HG02571 (cell line): ENCODE results near the gene ST6GALNAC4.
"Not testable (repeated sequence)": the region's sequence is repeated elsewhere in the genome, so short reads cannot be mapped to it uniquely, and the experiment has no call there.

Source experiments
- ATAC-seq: cut with Tn5 transposase; IDR thresholded peaks from one replicate; pipeline ENCODE4 v1.9.1; 2021; ENCODE audit warnings: mild to moderate bottlenecking, moderate library complexity; ENCODE audit not compliant: unreplicated experiment

ST6GALNAC4 gene

DNA sequence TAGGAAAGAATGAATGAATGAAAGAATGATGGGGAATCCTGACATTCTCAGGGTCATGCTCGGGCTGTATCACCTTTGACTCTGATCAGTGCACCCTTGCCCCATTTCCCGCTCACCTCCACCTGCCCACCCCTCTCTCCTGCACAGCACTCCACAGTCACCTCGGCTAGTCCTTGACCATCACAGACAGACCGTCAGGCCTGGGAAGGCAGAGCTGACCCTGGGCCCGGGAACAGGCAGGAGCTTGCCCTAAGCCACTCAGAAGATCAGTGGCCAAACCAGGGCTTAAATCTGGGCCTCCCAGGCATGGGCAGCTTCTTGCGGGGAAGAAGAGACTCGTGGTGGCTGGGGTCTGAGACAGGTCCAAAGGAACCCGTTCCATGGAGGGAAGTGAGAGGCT, 21.0 kb downstream of the ST6GALNAC4 start:
- ATAC-seq, result no peak

DNA sequence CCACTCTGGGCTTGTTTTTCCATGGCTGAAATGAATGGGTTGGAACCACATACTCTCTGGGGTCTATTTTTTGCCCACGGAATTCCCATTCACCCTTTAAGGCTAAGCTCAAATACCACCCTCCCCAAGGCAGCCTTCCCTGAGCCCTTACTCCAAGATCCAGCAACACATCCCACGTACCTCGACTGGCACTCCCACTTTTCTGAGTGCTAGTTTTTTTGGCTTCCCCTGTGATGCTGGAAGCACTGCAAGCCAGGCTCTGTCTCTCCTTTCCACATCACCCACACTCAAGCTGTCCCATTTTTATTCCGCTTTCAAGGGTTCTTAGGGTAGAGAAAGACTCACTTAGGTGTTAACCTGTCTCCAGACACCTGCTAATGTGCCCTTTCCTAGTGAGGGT, 23.4 kb downstream of the ST6GALNAC4 start:
- ATAC-seq, result no peak

DNA sequence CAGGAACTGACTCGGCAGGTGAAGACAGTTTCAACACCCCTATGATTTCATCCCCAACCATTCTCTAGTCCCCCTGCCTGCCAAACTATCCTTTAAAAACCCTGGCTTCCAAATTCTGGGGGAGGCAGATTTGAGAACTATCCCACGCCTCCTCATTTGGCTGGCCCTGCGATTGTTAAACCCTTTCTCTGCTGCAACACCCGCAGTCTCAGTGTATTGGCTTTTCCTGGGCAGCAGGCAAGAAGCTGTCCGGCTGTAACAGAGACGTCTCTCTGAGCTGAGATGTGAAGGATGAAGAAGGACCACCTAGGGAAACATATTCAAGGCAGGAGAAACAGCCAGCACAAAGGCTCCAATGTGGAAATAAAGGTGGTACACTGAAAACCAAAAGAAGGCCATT, 24.0 kb downstream of the ST6GALNAC4 start:
- no peak for ATAC-seq

DNA sequence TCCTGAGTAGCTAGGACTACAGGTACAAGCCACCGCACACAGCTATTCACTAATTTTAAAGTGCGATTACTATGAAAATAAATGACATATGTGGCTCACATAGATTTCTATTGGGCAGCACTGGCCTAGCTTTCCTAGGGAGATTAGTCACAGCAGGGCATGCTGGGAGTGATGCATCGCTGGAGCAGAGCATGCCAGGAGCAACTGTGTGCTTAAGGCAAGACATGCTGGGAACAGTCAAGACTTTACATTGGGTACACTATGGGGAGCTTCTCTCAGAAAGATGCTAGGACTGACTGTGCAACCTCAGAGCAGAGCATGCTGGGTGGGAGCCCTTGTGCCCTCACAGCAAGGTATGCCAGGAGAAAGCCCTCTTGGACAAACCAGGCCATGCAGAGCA, 26.8 kb downstream of the ST6GALNAC4 start:
- no peak for ATAC-seq

DNA sequence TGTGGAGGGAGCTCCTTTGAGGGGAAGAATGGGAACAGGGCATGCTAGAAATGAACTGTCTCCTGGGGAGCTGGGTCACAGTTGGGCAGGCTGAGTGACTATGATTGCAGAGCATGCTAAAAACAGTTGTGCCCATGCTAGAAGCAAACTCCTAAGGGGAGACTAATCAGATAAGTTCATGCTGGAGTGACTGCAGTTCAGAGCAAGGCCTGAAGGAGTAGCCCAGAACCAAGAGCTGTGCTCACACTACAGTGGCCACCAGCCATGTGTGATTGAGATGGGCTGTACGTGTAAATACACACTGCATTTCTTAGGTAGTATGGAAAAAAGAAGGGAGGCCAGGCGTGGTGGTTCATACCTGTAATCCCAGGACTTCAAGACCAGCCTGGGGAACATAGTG, 29.0 kb downstream of the ST6GALNAC4 start:
- ATAC-seq, result no peak

DNA sequence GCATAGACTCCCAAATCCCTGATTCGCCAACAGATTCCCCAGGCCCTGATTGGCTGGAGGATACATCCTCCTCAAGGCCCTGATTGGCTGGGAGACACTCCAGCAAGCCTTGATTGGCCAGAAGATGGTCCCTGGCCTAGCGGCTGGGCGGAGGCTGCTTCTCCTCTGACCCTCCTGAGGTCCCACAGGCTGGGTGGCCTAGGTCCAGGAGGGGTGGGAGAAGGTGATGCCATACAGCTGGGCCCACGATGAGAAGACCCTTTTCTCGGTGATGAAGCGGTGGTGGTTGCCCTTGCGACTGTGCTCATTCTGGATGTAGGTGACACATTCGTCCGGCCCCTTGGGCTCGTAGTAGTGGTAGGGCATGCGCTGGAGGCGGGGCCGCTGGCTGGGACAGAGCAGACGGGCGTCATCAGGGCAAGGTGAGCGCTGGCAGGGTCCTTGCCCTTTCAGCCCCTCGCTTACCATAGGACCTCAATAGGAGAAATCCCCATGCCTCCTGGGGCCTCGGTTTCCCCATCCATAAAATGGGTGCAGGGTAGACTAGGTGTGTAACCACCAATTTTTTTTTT, 30.4 kb downstream of the ST6GALNAC4 start:
- no peak for ATAC-seq

DNA sequence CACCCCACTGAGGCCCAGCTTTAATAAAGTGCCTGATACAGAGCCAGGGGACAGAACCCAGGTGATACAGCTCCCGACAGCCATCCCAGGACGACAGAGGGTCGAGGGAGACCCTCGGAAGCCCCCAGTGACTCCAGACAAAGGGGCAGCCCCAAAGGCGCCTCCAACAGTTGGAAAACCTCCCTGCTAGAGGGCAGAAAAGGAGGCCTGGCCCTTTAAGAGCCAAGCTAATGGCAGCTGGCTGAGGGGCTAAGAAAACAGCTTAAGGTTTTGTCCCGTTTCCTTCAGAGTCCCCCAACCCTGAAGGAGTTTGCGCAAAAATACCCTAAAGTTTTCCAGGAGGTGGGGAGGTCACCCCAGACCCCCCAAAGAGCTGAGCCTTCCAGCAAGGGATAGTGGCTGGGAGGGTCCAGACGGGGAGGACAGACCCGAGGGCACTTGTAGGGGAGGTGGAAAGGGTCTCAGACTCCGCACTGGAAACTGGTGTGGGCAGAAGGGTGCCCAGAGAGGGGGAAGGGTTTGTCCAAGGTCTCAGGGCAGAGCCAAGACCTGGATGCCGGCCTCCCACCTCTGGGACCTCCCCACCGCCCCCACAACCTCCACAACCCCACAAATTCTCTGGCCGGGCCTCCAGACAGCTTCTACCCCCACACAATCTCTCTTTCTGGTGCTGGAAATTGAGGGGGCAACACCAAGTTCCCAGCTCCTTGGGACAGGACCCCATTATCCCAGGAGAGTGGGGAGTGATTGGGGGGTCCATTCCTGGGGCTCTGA, 31.1 kb downstream of the ST6GALNAC4 start:
- no peak for ATAC-seq

DNA sequence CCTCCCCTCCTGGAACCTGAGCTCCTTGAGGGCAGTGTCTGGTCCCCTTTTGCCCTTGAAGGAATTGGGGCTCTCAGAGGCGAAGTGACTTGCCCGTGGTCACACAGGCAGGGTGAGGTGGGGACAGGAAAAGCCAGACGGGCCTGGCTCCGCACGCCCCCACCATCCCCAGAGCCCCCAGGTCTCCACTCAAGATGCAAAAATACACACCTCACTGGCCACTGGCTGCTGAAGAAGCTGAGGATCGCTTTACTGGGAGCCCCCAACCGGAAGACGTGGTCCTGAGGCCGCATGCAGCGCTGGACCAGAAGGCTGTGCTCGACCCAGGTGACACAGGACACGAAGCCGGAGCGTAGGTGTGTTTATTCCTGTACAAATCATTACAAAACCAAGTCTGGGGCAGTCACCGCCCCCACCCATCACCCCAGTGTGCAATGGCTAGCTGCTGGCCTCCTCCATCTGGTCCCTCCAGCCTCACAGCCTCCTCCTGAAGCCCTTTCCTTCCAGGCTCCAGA, 31.8 kb downstream of the ST6GALNAC4 start:
- ATAC-seq, result no peak

DNA sequence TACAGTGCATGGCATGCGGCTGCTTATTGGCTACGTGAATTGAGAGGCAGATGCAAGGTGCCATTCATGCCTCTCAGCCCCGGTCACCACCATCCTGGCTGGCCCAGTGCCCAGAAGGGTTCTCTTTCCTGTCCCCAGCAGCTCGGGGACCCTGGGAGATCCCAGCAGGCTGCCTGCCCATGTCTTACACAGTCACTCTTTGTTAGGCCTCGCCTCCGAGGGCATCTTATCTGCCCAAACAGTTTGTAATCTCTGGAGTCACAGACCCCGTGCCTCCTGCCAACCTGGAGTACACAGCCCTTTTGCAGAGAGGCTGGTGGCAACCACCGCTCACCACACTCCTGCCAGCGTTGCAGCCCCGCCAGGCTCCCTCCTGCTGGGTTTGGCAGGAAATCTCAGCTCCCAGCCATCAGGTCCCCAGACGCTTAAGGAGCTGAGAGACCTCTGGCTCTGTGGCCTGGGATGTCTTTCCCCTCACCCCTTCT, 32.4 kb downstream of the ST6GALNAC4 start:
- ATAC-seq, result no peak

DNA sequence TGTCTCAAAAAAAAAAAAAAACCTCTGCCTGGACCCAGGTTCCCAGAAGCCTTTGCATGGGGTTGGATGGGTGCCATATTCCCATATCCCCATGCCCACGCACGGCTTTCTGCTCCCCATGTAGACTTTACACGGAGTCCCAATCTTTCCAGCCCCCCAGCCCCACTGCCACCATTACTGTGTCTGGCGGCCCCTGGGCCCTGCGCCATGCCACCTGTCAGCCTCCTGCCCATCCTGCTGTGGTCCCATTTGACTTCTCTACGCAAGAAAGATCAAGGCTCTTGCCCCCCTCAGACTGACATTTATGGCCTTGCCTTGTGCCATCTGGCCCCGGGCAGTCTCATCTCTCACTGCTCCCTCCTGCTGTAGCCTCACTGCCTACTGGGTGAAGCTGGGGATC, 32.9 kb downstream of the ST6GALNAC4 start:
- no peak for ATAC-seq

DNA sequence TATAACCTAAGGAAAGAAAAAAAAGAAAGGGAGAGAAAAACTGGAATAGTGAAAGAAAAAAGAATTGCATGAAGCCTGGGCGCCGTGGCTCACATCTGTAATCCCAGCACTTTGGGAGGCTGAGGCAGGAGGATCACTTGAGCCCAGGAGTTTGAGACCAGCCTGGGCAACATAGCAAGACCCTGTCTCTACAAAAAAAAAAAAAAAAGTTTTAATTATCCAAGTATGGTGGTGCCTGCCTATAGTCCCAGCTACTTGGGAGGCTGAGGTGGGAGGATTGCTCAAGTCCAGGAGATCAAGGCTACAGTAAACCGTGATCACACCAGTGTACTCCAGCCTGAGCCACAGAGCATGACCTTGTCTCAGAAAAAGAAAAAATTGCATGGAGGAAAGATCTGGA, 35.1 kb downstream of the ST6GALNAC4 start:
- ATAC-seq, result not testable (repeated sequence)

DNA sequence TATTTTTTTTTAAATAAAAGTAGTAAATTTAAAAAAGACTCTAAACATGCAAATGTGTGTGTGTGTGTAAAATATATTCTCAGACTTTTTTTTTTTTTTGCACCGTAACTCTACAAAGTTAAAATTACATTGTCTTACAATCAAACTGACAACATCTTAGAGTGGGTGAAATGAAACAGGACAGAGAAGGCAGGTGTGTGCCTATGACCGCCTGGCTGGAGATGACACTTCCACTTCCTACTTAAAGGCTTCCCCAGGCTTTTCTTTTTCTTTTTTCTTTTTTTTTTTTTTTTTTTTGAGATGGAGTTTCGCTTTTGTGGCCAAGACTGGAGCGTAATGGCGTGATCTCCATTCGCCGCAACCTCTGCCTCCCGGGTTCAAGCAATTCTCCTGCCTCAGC, 36.7 kb downstream of the ST6GALNAC4 start:
- ATAC-seq, result no peak

DNA sequence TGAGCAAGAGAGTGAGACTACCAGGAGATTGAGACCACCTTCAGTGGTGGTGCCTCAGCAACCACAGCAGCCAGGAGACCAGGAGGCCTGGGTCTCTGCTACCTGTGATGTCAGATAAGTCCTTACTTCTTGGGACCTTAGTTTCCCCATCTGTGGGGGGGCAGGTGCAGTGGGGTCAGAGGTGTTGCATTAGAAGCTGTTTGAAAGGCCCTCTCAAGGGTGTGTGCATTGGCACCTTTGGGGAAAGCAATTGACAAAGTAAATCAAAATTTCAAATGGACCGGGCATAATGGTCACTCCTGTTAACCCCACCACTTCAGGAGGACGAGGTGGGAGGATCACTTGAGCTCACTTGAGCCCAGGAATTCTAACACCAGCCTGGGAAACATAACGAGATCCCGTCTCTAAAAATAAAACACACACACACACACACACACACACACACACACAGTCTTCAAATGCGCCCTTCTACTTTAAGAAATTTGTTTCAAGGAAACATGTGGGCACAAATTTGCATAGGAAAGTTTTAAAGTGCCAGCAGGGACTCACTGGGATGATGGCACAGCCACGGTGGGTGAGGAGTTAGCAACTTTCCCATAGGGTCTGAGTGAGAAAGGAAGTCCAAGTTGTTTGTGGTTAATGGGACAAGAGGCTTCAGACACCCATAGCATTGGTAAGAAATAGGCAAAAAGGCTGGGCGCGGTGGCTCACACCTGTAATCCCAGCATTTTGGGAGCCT, 38.0 kb downstream of the ST6GALNAC4 start:
- no peak for ATAC-seq

DNA sequence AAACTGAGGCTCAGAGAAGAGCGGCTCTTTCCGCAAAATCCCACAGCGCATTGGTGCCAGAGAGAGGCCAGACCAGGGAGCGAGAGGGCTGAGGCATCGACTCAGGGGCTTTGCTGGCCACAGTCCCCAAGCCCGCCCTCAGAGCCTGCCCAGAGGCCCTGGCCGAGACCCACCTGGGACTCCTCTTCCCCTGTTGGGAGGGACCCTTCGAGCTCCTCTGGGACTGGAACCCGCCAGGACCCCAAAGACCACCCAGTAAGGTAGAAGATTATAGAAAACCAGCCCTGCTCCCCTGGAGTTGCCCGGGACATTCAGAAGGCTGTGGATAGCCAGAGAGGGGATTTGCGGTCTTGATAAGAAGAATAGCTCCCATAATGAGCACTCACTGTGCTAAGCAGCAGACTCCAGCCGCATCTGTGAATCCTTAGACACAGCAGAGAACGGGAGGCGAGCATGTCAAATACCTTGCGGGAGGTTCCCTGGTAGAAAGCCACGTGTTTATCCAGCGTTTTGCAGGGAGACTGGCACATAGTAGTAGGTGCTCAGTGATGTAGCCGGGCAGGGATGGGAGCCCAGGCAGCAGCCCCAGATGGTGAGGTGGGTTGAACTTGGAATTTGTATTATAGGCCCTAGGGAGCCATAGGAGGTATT, 38.7 kb downstream of the ST6GALNAC4 start:
- no peak for ATAC-seq

DNA sequence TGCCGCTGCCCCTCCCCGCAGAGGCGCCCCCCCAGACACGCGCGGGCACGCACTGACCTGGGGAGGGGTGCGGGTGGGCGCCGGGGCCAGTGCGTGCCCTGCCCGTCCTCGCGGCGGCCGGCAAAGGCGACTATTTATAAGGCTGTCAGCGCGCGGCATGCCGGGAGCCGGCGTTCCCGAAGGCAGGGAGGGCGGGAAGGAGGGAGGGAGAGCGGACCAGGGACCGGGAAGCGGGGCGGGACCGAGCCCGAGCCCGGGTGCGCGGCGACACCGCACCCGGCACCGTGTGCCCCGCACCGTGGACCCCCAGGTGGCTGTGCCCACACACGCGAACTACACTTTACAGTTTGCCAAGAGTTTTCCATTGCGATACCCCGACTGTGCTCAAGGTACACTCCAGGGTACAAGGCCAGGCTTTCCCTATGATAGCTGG, 39.3 kb downstream of the ST6GALNAC4 start, which contains the start of gene AK1:
Gene AK1 (minus strand): TSS at position 110 of the 433 bp plus-strand sequence. CDS start 3,058 bp downstream, outside the sequence.
- no peak for ATAC-seq

DNA sequence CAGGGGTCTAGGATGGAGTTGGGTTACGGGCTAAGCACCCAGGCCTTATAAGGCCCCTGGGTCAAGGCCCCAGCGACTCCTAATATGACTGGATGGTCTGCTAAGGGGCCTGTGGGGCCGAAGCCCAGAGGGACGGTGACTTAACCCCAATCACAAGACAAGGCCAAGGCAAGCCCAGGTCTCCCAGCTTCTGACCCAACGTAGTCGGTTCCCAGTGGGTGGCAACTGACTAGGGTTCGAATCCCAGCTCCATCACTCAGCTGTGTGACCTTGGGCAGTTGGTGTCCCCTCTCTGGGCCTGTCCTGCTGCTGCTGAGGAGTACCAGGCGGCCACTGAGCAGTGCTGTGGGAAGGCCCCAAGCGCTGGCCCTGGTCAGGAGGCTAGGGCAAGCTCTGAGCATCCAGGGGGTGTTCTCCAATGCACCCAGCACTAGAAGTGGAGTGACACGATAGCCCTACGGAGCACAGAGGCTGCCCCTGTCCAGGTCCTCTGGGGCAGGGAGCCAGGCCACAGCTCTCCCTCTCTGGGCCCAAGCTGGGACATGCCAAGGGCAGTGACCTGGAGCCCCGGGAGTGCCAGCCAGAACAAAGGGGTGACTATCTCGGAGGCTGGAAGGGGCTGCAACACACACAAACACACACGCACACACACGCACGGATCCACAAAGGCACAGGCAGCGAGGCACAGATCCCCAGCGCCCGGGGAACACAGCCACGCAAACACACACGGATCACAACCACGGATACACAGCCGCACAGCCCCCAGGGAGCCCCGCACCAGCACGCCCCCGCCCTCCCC, 39.9 kb downstream of the ST6GALNAC4 start:
- ATAC-seq, result no peak

DNA sequence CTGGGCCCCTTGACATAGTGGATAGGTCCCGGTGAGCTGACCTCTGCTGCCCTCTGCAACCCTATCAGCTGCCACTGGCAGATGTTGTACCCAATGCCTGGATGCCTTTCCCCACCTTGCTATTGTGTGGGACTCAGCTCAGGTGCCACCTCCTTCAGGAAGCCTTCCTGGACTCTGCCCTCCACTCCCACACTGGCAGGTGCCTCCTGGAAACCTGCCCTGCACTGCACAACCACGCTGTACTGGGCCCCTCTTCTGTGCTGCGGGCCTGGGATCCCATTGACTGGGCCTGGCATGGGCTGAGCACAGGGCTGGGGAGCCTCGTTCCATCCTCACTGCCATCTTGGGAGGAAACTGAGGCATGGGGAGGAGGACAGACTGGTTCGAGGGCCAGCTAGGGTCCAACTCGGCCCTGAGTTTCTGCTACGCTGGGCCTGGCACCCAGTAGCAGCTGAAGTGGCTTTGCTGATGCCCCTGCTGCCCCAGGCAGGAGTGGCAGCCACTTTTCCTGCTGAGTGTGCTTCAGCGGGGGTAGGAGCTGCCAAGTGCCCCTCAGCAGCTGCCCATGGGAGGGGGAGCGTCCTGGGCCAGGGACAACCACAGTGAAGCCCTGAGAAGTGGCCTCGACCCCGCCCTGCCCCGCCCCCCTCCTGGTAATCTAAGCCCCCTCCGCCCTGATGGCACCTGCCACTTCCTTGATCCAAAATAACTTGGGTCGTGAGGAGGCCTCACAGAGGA, 40.6 kb downstream of the ST6GALNAC4 start:
- no peak for ATAC-seq

DNA sequence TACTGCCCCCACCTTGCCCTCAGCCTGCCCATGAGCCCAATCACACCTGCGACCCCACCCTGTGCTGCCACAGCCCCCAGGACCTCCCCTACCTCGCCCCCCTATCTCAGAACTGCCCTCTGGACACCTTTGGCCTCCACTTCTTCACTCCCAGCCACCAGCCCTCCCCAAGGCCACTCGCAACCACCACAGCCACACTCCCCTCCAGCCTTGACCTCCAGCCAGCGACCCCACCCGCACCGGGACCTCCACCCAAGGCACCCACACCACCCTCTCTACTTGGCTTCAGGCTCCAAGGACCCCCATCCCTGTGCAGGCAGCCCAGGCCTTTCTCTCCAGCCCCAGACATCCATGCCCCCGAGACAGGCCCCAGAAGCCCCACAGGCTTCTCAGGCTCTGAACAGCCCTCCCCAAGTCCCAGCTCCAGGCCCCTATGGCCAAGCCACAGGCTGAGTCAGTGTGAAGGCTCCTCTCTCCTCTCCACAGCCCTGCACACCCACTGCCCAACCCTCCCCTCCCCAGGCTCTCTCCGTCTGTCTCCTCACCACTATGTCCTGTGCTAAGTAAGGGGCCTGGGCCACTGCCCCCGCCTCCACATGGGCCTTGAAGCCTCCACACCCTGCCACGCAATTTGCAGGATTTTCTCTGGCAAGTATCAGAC, 41.4 kb downstream of the ST6GALNAC4 start:
- ATAC-seq, result no peak
